Hindlimb muscle (tissue), 1 donor: ENCODE results near the gene BUD31. TPM values are rescaled to one million over a fixed set of nuclear protein-coding genes. Genes with fewer than 3 reads are reported as not detected.
"Not testable (repeated sequence)": the region's sequence is repeated elsewhere in the genome, so short reads cannot be mapped to it uniquely, and the experiment has no call there.

ENCODE experiments used
- DNase-seq: peaks from one replicate; pipeline ENCODE4 v3.0.0-alpha.2; 2013
- polyA plus RNA-seq: library from polyadenylated mRNA; unstranded; fragments of 120-200 nt; gene quantifications from one replicate; pipeline ENCODE4 v1.2.1, GENCODE V29; 2013; ENCODE audit not compliant: insufficient read length

Gene BUD31
- polyA plus RNA-seq, 1 donor = 77.2 TPM

- DNase-seq = no peak
Measured at GRCh38 chr7:99399597-99399996, 9.2 kb upstream of the BUD31 start.

- no peak for DNase-seq
Measured at GRCh38 chr7:99402854-99403253, 5.9 kb upstream of the BUD31 start.

- DNase-seq = no peak
Measured at GRCh38 chr7:99403764-99404163, 5.0 kb upstream of the BUD31 start.

GRCh38 chr7:99404235-99404976, 4.4 kb upstream of the BUD31 start:
- no peak for DNase-seq

- DNase-seq = no peak
Measured at GRCh38 chr7:99404977-99405320, 3.8 kb upstream of the BUD31 start.

GRCh38 chr7:99406557-99406956, 2.2 kb upstream of the BUD31 start:
- DNase-seq = no peak

GRCh38 chr7:99407872-99408378, 844 bp upstream of the BUD31 start:
- DNase-seq = peak; percentile 50

- DNase-seq = no peak
Measured at GRCh38 chr7:99409192-99409572, 413 bp downstream of the BUD31 start.

- no peak for DNase-seq
Measured at GRCh38 chr7:99409806-99410205, 1.0 kb downstream of the BUD31 start.

GRCh38 chr7:99410635-99411034, 1.9 kb downstream of the BUD31 start:
- no peak for DNase-seq

GRCh38 chr7:99415513-99416127, 6.9 kb downstream of the BUD31 start:
- DNase-seq = not testable (repeated sequence)

- DNase-seq = no peak
Measured at GRCh38 chr7:99418260-99418659, 9.5 kb downstream of the BUD31 start.

GRCh38 chr7:99419323-99420021, 10.7 kb downstream of the BUD31 start:
- DNase-seq = no peak

- DNase-seq = no peak
Measured at GRCh38 chr7:99420213-99420612, 11.4 kb downstream of the BUD31 start.

GRCh38 chr7:99420986-99421385, 12.2 kb downstream of the BUD31 start:
- no peak for DNase-seq

GRCh38 chr7:99422186-99422585, 13.4 kb downstream of the BUD31 start:
- no peak for DNase-seq

- DNase-seq = no peak
Measured at GRCh38 chr7:99422625-99423024, 13.9 kb downstream of the BUD31 start.

GRCh38 chr7:99424932-99425730, 16.4 kb downstream of the BUD31 start:
- no peak for DNase-seq

- no peak for DNase-seq
Measured at GRCh38 chr7:99428972-99429566, 20.3 kb downstream of the BUD31 start.

- no peak for DNase-seq
Measured at GRCh38 chr7:99429756-99430155, 21.0 kb downstream of the BUD31 start.

- DNase-seq = not testable (repeated sequence)
Measured at GRCh38 chr7:99431756-99432540, 23.2 kb downstream of the BUD31 start.

- DNase-seq = no peak
Measured at GRCh38 chr7:99433158-99433557, 24.4 kb downstream of the BUD31 start.
